Fibroblast of lung (primary cell): ENCODE data around the gene TNP2.

ENCODE experiments used
- CTCF ChIP-seq, 2 donors: IDR thresholded peaks in 1 of 2; conservative IDR thresholded peaks in 1 of 2; 1 replicate in 1 of 2; 2 replicates in 1 of 2; pipeline ENCODE4 v1.5.1; 2011 to 2012; ENCODE audit warnings: low read length in 2 of 2, control low read depth in 1 of 2, inconsistent platforms in 1 of 2, low read depth in 1 of 2, mild to moderate bottlenecking in 1 of 2
- EZH2 ChIP-seq: IDR thresholded peaks from 2 replicates; pipeline ENCODE4 v1.5.1; 2012; ENCODE audit warnings: low read length, control low read depth, mild to moderate bottlenecking; ENCODE audit errors: missing control alignments

- TF ChIP-seq EZH2 = no peak
- TF ChIP-seq CTCF (conservative IDR thresholded peaks at IDR 0.05 in 1 of 2, IDR thresholded peaks at IDR 0.05 in 1 of 2; ENCODE audit: low read depth in 1 of 2, low read length in 2 of 2) = no peak
Observed at GRCh38 chr16:11259655-11260595, 9.2 kb downstream of the TNP2 start.
